KMS-11 (cell line): Measurements from ENCODE around the gene ARHGAP42.

ENCODE experiments used
- H2AFZ ChIP-seq: fragments of 200-600 bp; sonication (generic); 2 replicates; pipeline ENCODE4 v1.6.1; 2016; ENCODE audit warnings: antibody characterized with exemption, mixed run types, low read depth
- H3K27ac ChIP-seq: fragments of 200-600 bp; sonication (generic); 2 replicates; pipeline ENCODE4 v1.6.1; 2016; ENCODE audit warnings: mild to moderate bottlenecking, mixed run types
- H3K27me3 ChIP-seq: fragments of 200-600 bp; sonication (generic); 2 replicates; pipeline ENCODE4 v1.6.1; 2017; ENCODE audit warnings: mild to moderate bottlenecking, low read depth, mixed run types, moderate library complexity; ENCODE audit not compliant: insufficient read depth
- H3K36me3 ChIP-seq: fragments of 200-600 bp; sonication (generic); 2 replicates; pipeline ENCODE4 v1.6.1; 2017; ENCODE audit warnings: mild to moderate bottlenecking, mixed run types; ENCODE audit not compliant: insufficient read depth
- H3K4me1 ChIP-seq: fragments of 200-600 bp; sonication (generic); 2 replicates; pipeline ENCODE4 v1.6.1; 2016; ENCODE audit warnings: mild to moderate bottlenecking, low read depth, mixed run types; ENCODE audit not compliant: poor library complexity, severe bottlenecking
- H3K4me2 ChIP-seq: fragments of 200-600 bp; sonication (generic); 2 replicates; pipeline ENCODE4 v1.7.0; 2016; ENCODE audit warnings: mild to moderate bottlenecking, mixed run types
- H3K4me3 ChIP-seq: fragments of 200-600 bp; sonication (generic); IDR thresholded peaks from 2 replicates; pipeline ENCODE4 v1.6.1; 2017; ENCODE audit warnings: low read depth, low read length, mixed read lengths; ENCODE audit not compliant: insufficient read depth
- H3K79me2 ChIP-seq: fragments of 200-600 bp; sonication (generic); 2 replicates; pipeline ENCODE4 v1.6.1; 2016; ENCODE audit warnings: low read depth, mixed run types; ENCODE audit not compliant: insufficient read depth
- H3K9ac ChIP-seq: fragments of 200-600 bp; sonication (generic); 2 replicates; pipeline ENCODE4 v1.6.1; 2016; ENCODE audit warnings: mild to moderate bottlenecking, mixed run types
- H4K20me1 ChIP-seq: fragments of 200-600 bp; sonication (generic); 2 replicates; pipeline ENCODE4 v1.6.1; 2016; ENCODE audit warnings: mild to moderate bottlenecking, mixed run types; ENCODE audit not compliant: insufficient read depth
- CTCF ChIP-seq: fragments of 200-600 bp; sonication (generic); conservative IDR thresholded peaks from 2 replicates; pipeline ENCODE4 v1.6.1; 2017; ENCODE audit warnings: low read depth, mild to moderate bottlenecking, antibody characterized with exemption, low read length, moderate library complexity, mixed read lengths

ARHGAP42 gene

GRCh38 chr11:100785148-100785983 lies 98.3 kb downstream of the ARHGAP42 start:
- no peak for TF ChIP-seq CTCF
- H3K27ac ChIP-seq = no peak overlapping the region

GRCh38 chr11:100788561-100789295 lies 101.6 kb downstream of the ARHGAP42 start:
- H3K9ac ChIP-seq = no peak overlapping the region
- no peak overlapping the region for H3K4me3 ChIP-seq
- no peaks in the 10 kb centered on the region for H3K79me2 ChIP-seq
- H2AFZ ChIP-seq = no peak overlapping the region
- no peaks in the 10 kb centered on the region for H3K4me1 ChIP-seq
- H4K20me1 ChIP-seq = no peaks in the 10 kb centered on the region
- H3K4me2 ChIP-seq = no peak overlapping the region
- no peaks in the 10 kb centered on the region for H3K27me3 ChIP-seq
- TF ChIP-seq CTCF = no peak
- no peaks in the 10 kb centered on the region for H3K36me3 ChIP-seq
- no peak overlapping the region for H3K27ac ChIP-seq

More at GRCh38 chr11:100785148-100785983, 98.3 kb downstream of the ARHGAP42 start:
- Histone ChIP-seq H3K36me3 (no peaks in the 10 kb centered on the region), H2AFZ (no peak overlapping the region), H3K27me3 (no peaks in the 10 kb centered on the region), H3K4me2 (no peak overlapping the region), H3K4me3 (no peak overlapping the region), H3K9ac (no peak overlapping the region), H4K20me1 (no peaks in the 10 kb centered on the region), H3K79me2 (no peaks in the 10 kb centered on the region), H3K4me1 (no peaks in the 10 kb centered on the region)

GRCh38 chr11:100789500-100789899 lies 102.4 kb downstream of the ARHGAP42 start:
- Histone ChIP-seq H4K20me1 (no peaks in the 10 kb centered on the region), H3K27ac (no peak overlapping the region), H3K4me1 (no peaks in the 10 kb centered on the region), H3K9ac (no peak overlapping the region), H2AFZ (no peak overlapping the region), H3K36me3 (no peaks in the 10 kb centered on the region), H3K4me2 (no peak overlapping the region), H3K27me3 (no peaks in the 10 kb centered on the region), H3K4me3 (no peak overlapping the region), H3K79me2 (no peaks in the 10 kb centered on the region)
- TF ChIP-seq CTCF = no peak

- no peaks in the 10 kb centered on the region for H3K4me1 ChIP-seq
- no peak overlapping the region for H3K4me3 ChIP-seq
- no peak overlapping the region for H2AFZ ChIP-seq
- no peak overlapping the region for H3K9ac ChIP-seq
- no peak overlapping the region for H3K4me2 ChIP-seq
- H4K20me1 ChIP-seq = no peaks in the 10 kb centered on the region
- H3K79me2 ChIP-seq = no peaks in the 10 kb centered on the region
- H3K36me3 ChIP-seq = no peaks in the 10 kb centered on the region
- H3K27me3 ChIP-seq = no peaks in the 10 kb centered on the region
- no peak for TF ChIP-seq CTCF
- no peak overlapping the region for H3K27ac ChIP-seq
These were observed 103.0 kb downstream of the ARHGAP42 start for GRCh38 chr11:100790073-100790472.
